DMS53 treated with DMSO at 0.1 percent for 48 hours (cell line): ENCODE results near the gene BIN1.

Experiments
- DNase-seq: peaks from one replicate; lab custom pipeline; 2025; ENCODE audit not compliant: unreplicated experiment; lab: John Stamatoyannopoulos, UW

BIN1 gene

DNA sequence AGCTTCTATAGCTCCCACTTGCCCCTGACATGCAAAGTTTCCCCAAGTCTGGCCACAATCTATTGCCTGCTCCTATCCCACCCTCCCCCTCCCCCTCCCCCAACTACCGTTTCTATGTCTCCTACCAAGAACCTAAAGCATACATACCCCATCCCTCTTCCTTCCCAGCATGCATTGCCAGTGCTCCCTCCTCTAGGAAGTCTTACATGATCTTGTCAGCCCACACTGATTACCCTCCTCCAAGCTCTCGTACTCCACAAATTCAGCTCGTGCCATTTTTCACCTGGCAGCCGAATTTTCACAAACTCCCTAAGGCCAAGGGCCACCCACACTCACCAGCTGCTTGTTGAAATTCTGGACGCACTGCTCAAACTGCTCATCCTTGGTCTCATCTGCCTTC, 30.7 kb downstream of the BIN1 start:
- DNase-seq = no peak

DNA sequence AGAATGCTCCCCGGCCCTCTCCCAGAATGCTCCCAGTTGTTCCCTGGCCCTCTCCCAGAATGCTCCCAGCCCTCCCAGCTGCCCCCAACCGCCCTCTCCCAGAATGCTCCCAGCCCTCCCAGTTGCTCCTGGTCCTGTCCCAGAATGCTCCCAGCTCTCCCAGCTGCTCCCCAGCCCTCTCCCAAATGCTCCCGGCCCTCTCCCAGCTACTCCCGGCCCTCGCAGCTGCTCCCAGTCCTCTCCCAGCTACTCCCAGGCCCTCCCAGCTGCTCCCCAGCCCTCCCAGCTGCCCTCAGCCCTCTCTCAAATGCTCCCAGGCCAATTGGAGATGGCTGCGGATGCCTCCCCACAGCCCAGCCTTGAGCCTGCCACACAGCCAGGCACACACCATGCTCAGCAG, 31.1 kb downstream of the BIN1 start:
- DNase-seq = no peak

- no peak for DNase-seq
These were observed 32.0 kb downstream of the BIN1 start for GRCh38 chr2:127074936-127075335.

- DNase-seq = no peak
These were observed 32.6 kb downstream of the BIN1 start for GRCh38 chr2:127074358-127074757.

DNA sequence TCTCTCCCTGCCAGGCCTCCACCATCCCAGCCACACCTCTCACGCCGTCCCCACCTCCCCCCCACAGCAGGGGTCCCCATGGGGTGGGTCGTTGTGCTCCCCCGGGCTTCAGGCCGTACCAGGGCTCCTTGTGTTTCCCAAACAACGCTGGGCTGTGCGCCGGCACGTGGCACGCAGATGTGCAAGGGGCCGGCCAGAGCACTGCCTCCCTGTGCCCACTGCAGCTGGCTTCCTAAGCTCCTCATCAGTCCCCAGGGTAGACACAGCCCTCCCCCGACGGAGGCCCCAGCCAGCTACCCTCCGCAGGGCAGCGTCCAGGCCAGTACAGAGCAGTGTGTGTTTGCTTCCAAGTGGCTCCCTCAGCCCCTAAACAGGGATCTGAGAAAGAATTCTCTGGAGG, 34.0 kb downstream of the BIN1 start:
- DNase-seq = no peak

GRCh38 chr2:127072396-127072795, 34.6 kb downstream of the BIN1 start:
- DNase-seq = no peak

DNA sequence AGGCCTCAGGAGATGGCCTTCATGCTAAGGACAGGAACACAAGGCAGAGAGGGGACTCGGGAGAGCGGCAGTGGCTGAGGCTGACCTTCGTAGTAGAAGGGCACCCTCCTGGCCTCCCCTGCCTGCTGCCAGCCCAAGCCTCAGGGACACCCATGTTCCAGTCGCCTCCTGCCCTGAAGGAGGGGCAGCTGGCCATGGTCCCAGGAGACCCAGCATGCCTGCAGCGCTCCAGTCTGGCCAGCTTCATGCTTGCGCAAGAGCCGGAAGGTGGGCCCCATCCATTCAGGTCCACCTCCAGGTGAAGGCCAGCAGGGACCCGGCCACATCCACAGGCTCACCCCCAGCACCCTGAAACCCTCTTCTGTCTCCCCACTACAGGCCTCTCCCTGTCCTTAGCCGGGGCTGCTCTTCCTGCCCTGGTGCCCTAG, 35.0 kb downstream of the BIN1 start:
- DNase-seq = no peak

DNA sequence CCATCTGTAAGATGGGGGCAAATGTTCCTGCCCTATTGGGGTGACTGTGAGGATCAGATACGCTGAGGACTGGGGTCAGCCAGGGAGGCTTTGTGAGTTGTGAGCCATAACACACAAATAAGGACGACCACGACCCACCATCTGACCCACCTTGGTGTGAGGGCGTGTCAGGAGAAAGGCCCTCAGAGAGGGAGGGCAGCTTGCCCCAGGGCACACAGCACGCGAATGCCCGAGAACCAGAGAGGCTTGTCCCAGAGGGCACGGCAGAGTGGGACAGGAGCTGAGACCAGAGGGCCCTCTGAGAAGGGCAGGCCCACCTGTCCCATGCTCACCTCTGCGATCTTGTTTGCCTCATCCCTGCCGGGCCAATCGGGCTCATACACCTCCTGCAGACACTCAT, 36.7 kb downstream of the BIN1 start:
- no peak for DNase-seq

DNA sequence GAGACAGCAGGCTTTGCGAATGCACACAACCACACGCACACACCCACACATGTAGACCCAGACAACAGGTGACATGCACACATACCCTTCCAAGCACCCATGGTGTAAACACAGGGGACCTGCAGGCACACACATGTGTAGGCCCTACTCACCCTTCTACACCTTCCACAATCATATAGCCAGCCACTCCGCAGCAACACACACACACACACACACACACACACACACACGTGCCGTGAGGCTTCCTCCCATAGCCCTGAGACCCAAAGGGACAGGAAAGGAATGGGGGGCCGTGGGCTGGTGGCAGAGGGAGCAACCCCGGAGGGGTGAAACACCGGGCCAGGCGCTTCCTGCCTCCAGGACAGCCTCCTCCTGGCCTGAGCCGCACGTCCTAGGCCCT, 37.4 kb downstream of the BIN1 start:
- DNase-seq = no peak

DNA sequence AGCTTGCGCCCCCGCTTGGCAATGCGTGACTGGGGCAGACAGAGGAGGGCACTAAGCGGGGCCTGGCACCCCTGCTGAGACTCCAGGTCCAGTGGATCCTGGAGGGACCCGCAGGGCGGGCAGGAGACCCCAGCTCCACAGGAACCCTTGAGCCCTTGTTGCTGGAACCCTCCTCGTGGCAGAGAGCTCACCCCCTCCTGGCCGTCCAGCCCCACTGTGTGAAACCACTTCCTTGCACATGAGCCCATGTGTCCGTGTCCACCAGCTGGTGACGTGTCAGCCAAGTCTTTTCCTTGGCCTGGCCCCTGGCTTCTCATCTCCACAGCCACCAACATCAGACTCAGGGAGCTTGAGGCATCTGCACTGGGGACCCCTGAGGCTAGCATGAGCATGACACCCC, 38.0 kb downstream of the BIN1 start:
- DNase-seq = no peak

- DNase-seq = no peak
These were observed 38.6 kb downstream of the BIN1 start for GRCh38 chr2:127068351-127068741.

DNA sequence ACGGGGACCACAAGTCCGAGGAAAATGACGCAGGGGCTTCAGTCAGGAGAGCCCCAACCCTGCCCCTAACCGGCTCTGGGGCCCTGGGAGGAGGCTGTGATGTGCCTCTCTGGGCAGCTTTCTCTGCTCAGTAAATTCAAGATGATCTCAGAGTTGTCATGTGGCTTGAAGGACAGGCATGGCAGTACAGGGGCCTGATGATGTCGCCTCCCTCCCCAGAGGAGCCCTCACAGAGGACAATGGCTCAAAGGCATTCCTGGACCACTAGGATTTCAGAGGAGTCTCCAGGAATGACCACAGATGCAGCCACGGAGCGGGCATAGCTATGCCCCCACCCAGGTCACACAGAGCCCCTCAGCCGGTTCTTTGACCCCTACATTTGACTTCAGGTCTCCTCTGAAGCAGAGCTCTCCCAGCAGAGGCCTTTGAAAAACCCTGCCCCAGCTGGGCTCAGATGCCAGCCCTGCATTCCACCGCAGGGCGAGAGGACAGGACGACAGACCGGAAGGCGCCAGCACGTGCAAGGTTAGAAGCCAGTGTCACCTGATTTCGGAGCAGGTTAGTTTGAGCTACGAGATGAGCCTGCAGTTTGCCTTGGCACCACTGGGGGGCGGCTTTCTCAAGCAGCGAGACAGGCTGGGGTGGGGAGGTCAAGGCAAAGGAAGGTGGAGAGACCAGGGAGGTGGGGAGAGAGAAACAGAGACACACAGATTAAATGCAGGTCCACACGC, 39.2 kb downstream of the BIN1 start:
- peak; percentile 61 for DNase-seq

- DNase-seq = no peak
These were observed 40.0 kb downstream of the BIN1 start for GRCh38 chr2:127066942-127067341.

GRCh38 chr2:127065940-127066318, 41.0 kb downstream of the BIN1 start:
- no peak for DNase-seq

GRCh38 chr2:127065299-127065939, 41.5 kb downstream of the BIN1 start:
- DNase-seq = no peak

- peak; percentile 95 for DNase-seq
These were observed 42.2 kb downstream of the BIN1 start for GRCh38 chr2:127064642-127065250.

- DNase-seq = no peak
These were observed 43.0 kb downstream of the BIN1 start for GRCh38 chr2:127063701-127064590.

GRCh38 chr2:127061375-127062273, 45.3 kb downstream of the BIN1 start:
- no peak for DNase-seq

GRCh38 chr2:127060264-127060945, 46.5 kb downstream of the BIN1 start:
- no peak for DNase-seq

GRCh38 chr2:127059559-127059958, 47.4 kb downstream of the BIN1 start:
- no peak for DNase-seq
